22Rv1 (cell line): ENCODE measurements around the gene ITGB7.

Experiments
- CTCF ChIP-seq: fragments of 450-650 bp; IDR thresholded peaks from 2 replicates; pipeline ENCODE4 v1.5.1; 2017; ENCODE audit warnings: mild to moderate bottlenecking
- ZFX ChIP-seq: fragments of 450-650 bp; IDR thresholded peaks from 2 replicates; pipeline ENCODE4 v1.6.1; 2017; ENCODE audit warnings: antibody characterized with exemption, borderline replicate concordance

GRCh38 chr12:53171725-53172329 is 35.2 kb downstream of the ITGB7 start:
- TF ChIP-seq CTCF (no peak), ZFX (no peak)
